ENCODE results near the gene CSTB. TPM values are rescaled to one million over a fixed set of nuclear protein-coding genes. Genes with fewer than 3 reads are reported as not detected.

The CSTB gene
- total RNA-seq, 1 donor from 2014 or later: 45.4 TPM

GRCh38 chr21:43740497-43741156, 35.5 kb downstream of the CSTB start:
- no peak for DNase-seq (ENCODE audit: extremely low spot score, unreplicated experiment)
- Mint-ChIP-seq H3K27ac (peak overlapping the region; percentile 94), H3K9me3 (no peaks in the 10 kb centered on the region), H3K4me3 (peak overlapping the region; percentile 74), H3K27me3 (peaks cover 3% of the 10 kb centered on the region), H3K4me1 (ENCODE audit: unreplicated experiment) (peaks cover 20% of the 10 kb centered on the region), H3K36me3 (peaks cover 7% of the 10 kb centered on the region)
- TF ChIP-seq, protein P1, sequence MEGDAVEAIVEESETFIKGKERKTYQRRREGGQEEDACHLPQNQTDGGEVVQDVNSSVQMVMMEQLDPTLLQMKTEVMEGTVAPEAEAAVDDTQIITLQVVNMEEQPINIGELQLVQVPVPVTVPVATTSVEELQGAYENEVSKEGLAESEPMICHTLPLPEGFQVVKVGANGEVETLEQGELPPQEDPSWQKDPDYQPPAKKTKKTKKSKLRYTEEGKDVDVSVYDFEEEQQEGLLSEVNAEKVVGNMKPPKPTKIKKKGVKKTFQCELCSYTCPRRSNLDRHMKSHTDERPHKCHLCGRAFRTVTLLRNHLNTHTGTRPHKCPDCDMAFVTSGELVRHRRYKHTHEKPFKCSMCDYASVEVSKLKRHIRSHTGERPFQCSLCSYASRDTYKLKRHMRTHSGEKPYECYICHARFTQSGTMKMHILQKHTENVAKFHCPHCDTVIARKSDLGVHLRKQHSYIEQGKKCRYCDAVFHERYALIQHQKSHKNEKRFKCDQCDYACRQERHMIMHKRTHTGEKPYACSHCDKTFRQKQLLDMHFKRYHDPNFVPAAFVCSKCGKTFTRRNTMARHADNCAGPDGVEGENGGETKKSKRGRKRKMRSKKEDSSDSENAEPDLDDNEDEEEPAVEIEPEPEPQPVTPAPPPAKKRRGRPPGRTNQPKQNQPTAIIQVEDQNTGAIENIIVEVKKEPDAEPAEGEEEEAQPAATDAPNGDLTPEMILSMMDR (conservative IDR thresholded peaks at IDR 0.05): no peak

- peak overlapping the region; percentile 76 for H3K27ac Mint-ChIP-seq
- H3K27me3 Mint-ChIP-seq: peaks cover 3% of the 10 kb centered on the region
- TF ChIP-seq, protein P1 (conservative IDR thresholded peaks at IDR 0.05): no peak
- H3K9me3 Mint-ChIP-seq: no peaks in the 10 kb centered on the region
- peaks cover 6% of the 10 kb centered on the region for H3K36me3 Mint-ChIP-seq
- no peak for DNase-seq (ENCODE audit: extremely low spot score, unreplicated experiment)
- no peak overlapping the region for H3K4me3 Mint-ChIP-seq
- H3K4me1 Mint-ChIP-seq (ENCODE audit: unreplicated experiment): peaks cover 20% of the 10 kb centered on the region
Observed at GRCh38 chr21:43739621-43740435, 36.3 kb downstream of the CSTB start.

DNA sequence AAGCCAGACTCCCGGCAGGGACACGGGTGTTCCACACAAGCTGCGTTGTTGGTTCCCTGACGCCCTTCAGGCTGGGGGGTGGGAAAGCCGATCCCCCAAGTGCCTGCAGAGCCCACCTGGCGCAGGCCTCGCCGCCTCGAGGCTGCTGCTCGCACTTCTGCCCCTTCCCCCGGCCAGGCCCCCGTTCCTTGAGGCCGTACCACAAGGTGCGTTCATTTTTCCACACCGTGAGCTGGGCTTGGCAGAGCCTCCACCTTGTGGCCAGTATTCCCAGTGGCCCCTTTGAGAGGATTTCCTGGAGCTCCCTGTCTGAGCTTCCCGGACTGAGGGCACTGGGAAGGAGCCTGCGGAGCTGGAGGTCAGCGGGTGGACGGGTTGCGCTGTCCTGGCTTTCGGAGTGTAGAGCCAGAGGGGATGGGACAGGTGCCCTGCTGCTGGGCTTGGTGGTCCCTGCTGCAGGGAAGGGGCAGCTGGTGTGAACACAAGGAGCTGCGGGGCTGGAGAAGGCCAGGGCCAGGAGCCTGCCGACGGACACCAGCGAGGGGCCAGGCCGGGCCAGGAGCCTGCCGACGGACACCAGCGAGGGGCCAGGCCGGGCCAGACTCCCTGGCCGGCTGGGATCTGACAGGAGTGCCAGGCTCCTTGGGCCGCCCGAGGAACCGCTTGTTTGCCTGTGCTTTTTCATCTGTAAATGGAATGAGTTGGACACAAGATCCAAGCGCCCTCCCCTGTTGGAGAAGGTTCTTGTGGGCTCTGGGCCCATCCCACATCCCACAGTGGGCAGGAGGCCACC, 38.8 kb downstream of the CSTB start:
- Mint-ChIP-seq H3K36me3 (peaks cover 5% of the 10 kb centered on the region), H3K4me3 (no peak overlapping the region), H3K27me3 (peaks cover 3% of the 10 kb centered on the region), H3K9me3 (no peaks in the 10 kb centered on the region), H3K27ac (no peak overlapping the region), H3K4me1 (ENCODE audit: unreplicated experiment) (peaks cover 28% of the 10 kb centered on the region)
- no peak for DNase-seq (ENCODE audit: extremely low spot score, unreplicated experiment)
- TF ChIP-seq, protein P1 (conservative IDR thresholded peaks at IDR 0.05): no peak

DNA sequence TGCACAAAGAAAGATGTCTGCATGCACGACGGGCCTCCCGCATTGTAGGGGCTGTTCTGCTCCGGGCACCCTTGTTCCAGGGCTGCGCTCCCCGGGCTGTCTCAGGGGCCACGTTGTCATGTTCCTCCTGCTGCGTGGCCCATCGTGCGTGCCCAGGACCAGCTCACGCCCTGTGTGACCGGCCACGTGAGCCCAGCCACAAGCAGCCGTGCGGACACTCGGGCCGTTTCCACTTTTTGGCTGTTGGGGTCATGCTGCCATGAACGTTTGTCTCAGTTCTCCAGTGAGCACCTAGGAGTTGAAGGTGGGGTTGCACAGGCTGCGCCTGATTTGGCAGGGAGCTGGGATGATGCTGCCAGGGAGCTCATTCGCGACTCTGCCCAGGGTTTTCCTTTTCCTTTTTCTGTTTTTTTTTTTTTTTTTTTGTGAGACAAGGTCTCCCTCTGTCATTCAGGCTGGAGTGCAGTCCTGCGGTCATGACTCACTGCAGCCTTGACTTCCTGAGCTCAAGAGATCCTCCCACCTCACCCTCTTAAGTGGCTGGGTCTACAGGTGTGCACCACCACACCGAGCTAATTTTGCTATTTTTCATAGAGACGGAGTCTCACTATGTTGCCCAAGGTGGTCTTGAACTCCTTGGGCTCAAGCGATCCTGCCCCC, 39.8 kb downstream of the CSTB start:
- H3K27me3 Mint-ChIP-seq: peaks cover 3% of the 10 kb centered on the region
- H3K4me1 Mint-ChIP-seq (ENCODE audit: unreplicated experiment): peaks cover 28% of the 10 kb centered on the region
- H3K9me3 Mint-ChIP-seq: no peaks in the 10 kb centered on the region
- H3K36me3 Mint-ChIP-seq: peaks cover 5% of the 10 kb centered on the region
- no peak overlapping the region for H3K4me3 Mint-ChIP-seq
- TF ChIP-seq, protein P1 (conservative IDR thresholded peaks at IDR 0.05): no peak
- peak overlapping the region; percentile 53 for H3K27ac Mint-ChIP-seq
- no peak for DNase-seq (ENCODE audit: extremely low spot score, unreplicated experiment)
